Measurements from ENCODE around the gene SPATS2L.

DNA sequence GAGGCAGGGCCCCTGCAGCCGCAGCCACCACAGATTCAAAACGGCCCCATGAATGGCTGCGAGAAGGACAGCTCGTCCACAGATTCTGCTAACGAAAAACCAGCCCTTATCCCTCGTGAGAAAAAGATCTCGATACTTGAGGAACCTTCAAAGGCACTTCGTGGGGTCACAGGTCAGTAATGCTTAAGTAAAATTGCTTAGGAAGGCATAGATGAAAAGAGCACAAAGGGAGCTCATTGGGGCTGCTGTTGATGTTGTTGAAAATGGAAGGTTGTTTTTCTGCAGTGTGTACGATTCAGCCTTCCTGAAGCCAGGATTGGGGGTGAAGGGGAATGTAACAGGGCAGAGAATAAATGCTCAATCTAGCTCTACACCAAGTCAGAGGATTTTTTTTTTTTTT is 112.8 kb downstream of the SPATS2L start:
- TF ChIP-seq, protein P1, sequence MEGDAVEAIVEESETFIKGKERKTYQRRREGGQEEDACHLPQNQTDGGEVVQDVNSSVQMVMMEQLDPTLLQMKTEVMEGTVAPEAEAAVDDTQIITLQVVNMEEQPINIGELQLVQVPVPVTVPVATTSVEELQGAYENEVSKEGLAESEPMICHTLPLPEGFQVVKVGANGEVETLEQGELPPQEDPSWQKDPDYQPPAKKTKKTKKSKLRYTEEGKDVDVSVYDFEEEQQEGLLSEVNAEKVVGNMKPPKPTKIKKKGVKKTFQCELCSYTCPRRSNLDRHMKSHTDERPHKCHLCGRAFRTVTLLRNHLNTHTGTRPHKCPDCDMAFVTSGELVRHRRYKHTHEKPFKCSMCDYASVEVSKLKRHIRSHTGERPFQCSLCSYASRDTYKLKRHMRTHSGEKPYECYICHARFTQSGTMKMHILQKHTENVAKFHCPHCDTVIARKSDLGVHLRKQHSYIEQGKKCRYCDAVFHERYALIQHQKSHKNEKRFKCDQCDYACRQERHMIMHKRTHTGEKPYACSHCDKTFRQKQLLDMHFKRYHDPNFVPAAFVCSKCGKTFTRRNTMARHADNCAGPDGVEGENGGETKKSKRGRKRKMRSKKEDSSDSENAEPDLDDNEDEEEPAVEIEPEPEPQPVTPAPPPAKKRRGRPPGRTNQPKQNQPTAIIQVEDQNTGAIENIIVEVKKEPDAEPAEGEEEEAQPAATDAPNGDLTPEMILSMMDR (IDR thresholded peaks at IDR 0.05) = no peak
- no peak for TF ChIP-seq POLR2A (IDR thresholded peaks at IDR 0.05)
- no peak for TF ChIP-seq POLR2AphosphoS5 (IDR thresholded peaks at IDR 0.05; ENCODE audit: insufficient read depth in 1 of 2, low read depth in 1 of 2)
